ENCODE measurements around the gene SYNDIG1.

SYNDIG1 gene

GRCh38 chr20:24423390-24424313 lies 45.8 kb upstream of the SYNDIG1 start:
- no peaks in the 10 kb centered on the region for H3K9me3 ChIP-seq
- no peak for TF ChIP-seq CTCF (IDR thresholded peaks at IDR 0.05)
- H3K27me3 ChIP-seq: no peaks in the 10 kb centered on the region

DNA sequence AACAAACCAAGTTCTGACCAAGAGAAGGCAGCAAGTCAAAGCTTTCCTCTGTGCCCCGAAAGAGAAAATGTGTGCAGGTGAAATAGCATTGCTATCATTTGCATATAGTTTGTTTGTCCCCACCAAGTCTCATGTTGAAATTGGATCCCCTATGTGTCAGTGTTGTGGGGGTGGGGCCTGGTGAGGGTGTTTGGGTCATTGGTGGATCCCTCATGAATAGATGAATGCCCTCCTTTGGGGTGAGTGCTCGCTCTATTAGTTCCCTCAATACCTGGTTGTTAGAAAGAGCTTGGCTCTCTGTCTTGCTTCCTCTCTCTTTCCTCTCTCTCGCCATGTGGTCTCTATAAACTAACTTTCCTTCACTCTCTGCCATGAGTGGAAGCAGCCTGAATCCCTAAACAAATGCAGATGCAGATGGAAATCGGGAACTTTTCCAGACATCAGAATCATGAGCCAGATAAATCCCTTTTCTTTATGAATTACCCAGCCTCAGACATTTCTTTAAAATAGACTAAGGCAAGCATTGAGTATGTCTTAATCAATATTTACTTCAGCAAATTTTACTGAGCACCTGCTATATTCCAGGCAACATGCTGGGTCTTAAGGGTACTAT lies 43.8 kb upstream of the SYNDIG1 start:
- Histone ChIP-seq H3K27me3 (no peaks in the 10 kb centered on the region), H3K4me1 (ENCODE audit: control insufficient read depth in 1 of 2, insufficient read depth in 1 of 2, low read depth in 1 of 2, low read length in 1 of 2) (no peaks in the 10 kb centered on the region), H3K9me3 (no peaks in the 10 kb centered on the region), H3K36me3 (no peaks in the 10 kb centered on the region), H3K4me3 (ENCODE audit: low read depth in 1 of 2, low read length in 1 of 2) (no peak overlapping the region), H3K27ac (no peak overlapping the region)
- TF ChIP-seq CTCF (IDR thresholded peaks at IDR 0.05): no peak

More at GRCh38 chr20:24423390-24424313, 45.8 kb upstream of the SYNDIG1 start:
- H3K36me3 ChIP-seq: no peaks in the 10 kb centered on the region
- no peaks in the 10 kb centered on the region for H3K4me1 ChIP-seq (ENCODE audit: control insufficient read depth in 1 of 2, insufficient read depth in 1 of 2, low read depth in 1 of 2, low read length in 1 of 2)
- H3K4me3 ChIP-seq (ENCODE audit: low read depth in 1 of 2, low read length in 1 of 2): no peak overlapping the region
- no peak overlapping the region for H3K27ac ChIP-seq

- Histone ChIP-seq H3K4me3 (ENCODE audit: low read depth in 1 of 2, low read length in 1 of 2) (no peak overlapping the region), H3K27ac (no peak overlapping the region), H3K9me3 (no peaks in the 10 kb centered on the region), H3K4me1 (ENCODE audit: control insufficient read depth in 1 of 2, insufficient read depth in 1 of 2, low read depth in 1 of 2, low read length in 1 of 2) (no peaks in the 10 kb centered on the region), H3K36me3 (no peaks in the 10 kb centered on the region), H3K27me3 (no peaks in the 10 kb centered on the region)
- no peak for TF ChIP-seq CTCF (IDR thresholded peaks at IDR 0.05)
These were observed 38.0 kb upstream of the SYNDIG1 start for GRCh38 chr20:24431279-24432045.

DNA sequence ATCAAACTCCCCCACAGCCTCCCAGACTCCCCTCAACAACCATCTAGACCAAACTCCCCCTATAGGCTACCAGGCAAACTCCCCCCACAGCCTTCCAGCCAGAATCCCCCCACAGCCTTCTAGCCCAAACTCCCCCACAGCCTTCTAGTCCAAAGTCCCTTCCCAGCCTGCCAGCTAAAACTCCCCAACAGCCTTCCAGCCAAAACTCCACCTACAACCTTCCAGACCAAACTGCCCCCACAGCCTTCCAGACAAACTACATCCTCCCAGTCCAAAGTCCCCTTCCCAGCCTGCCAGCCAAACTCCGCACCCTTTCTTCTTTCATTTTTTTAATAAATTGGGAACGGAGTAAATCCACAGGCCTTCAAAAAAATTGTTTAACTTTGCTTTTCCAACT lies 37.4 kb upstream of the SYNDIG1 start:
- TF ChIP-seq CTCF (IDR thresholded peaks at IDR 0.05): no peak
- H3K36me3 ChIP-seq: no peaks in the 10 kb centered on the region

GRCh38 chr20:24436160-24436559 lies 33.3 kb upstream of the SYNDIG1 start:
- no peaks in the 10 kb centered on the region for H3K27me3 ChIP-seq
- H3K4me1 ChIP-seq (ENCODE audit: control insufficient read depth in 1 of 2, insufficient read depth in 1 of 2, low read depth in 1 of 2, low read length in 1 of 2): no peaks in the 10 kb centered on the region
- H3K36me3 ChIP-seq: no peaks in the 10 kb centered on the region
- no peak overlapping the region for H3K27ac ChIP-seq
- H3K4me3 ChIP-seq (ENCODE audit: low read depth in 1 of 2, low read length in 1 of 2): no peak overlapping the region
- H3K9me3 ChIP-seq: no peaks in the 10 kb centered on the region
- TF ChIP-seq CTCF (IDR thresholded peaks at IDR 0.05): no peak

More for the DNA sequence above, 37.4 kb upstream of the SYNDIG1 start:
- H3K27ac ChIP-seq: no peak overlapping the region
- no peaks in the 10 kb centered on the region for H3K9me3 ChIP-seq
- no peak overlapping the region for H3K4me3 ChIP-seq (ENCODE audit: low read depth in 1 of 2, low read length in 1 of 2)
- H3K4me1 ChIP-seq (ENCODE audit: control insufficient read depth in 1 of 2, insufficient read depth in 1 of 2, low read depth in 1 of 2, low read length in 1 of 2): no peaks in the 10 kb centered on the region
- no peaks in the 10 kb centered on the region for H3K27me3 ChIP-seq

Data from neutrophil (primary cell).